A549 (cell line): ENCODE results near the gene ZC3H4. TPM values are rescaled to one million over a fixed set of nuclear protein-coding genes. Genes with fewer than 3 reads are reported as not detected.

Source experiments
- ATAC-seq, 2 experiments: fragments of 200-7000 bp in 1 of 2; fragments of >200 bp in 1 of 2; cut with Nextera tagmentation in 1 of 2; cut with Tn5 transposase in 1 of 2; 3 replicates each; pipeline versions ENCODE4 v1.8.0 to v1.9.1; 2018 to 2020; ENCODE audit warnings: mild to moderate bottlenecking in 1 of 2, moderate library complexity in 1 of 2
- CTCF ChIA-PET: fragments of 300-600 bp; sonication (Branson Sonifier 250); formaldehyde crosslinking; extraction: SDS; loops from one replicate; lab custom pipeline; 2021; ENCODE audit warnings: antibody characterized with exemption, inconsistent platforms; lab: Yijun Ruan, JAX
- POLR2A ChIA-PET: fragments of 350-600 bp; formaldehyde crosslinking; extraction: SDS; loops from one replicate; lab custom pipeline; 2021; ENCODE audit warnings: antibody characterized with exemption, inconsistent platforms; lab: Yijun Ruan, JAX
- DNase-seq, 2 experiments: peaks; one replicate each; pipeline versions ENCODE4 v3.0.0 to v3.0.0-alpha.2; 2011 to 2016; ENCODE audit warnings: low read depth in 1 of 2, low spot score in 1 of 2
- FAIRE-seq: peaks from 2 replicates; lab custom pipeline; 2011; peaks lifted over from hg19 to GRCh38; lab: Jason Lieb, UNC
- H3K27ac ChIP-seq, 2 experiments: fragments of >200 bp; sonication (Bioruptor Twin); formaldehyde crosslinking; 3 replicates each; pipeline ENCODE4 v1.5.1; 2016 to 2017
- H3K4me1 ChIP-seq: fragments of >200 bp; sonication (Bioruptor Twin); formaldehyde crosslinking; 3 replicates; pipeline ENCODE4 v1.6.1; 2016
- H3K4me2 ChIP-seq: fragments of >200 bp; sonication (Bioruptor Twin); formaldehyde crosslinking; 3 replicates; pipeline ENCODE4 v1.6.1; 2016
- H3K4me3 ChIP-seq: fragments of >200 bp; sonication (Bioruptor Twin); formaldehyde crosslinking; 3 replicates; pipeline ENCODE4 v1.5.1; 2016
- H3K9me3 ChIP-seq: fragments of >200 bp; sonication (Bioruptor Twin); formaldehyde crosslinking; 3 replicates; pipeline ENCODE4 v1.6.1; 2016
- ATOH8 ChIP-seq: fragments of 250-450 bp; sonication (Bioruptor Pico); IDR thresholded peaks from 2 replicates; pipeline ENCODE4 v1.5.0; 2020; ENCODE audit warnings: low read depth, mild to moderate bottlenecking, moderate library complexity
- CBX2 ChIP-seq: fragments of 200-600 bp; sonication (generic); IDR thresholded peaks from 2 replicates; pipeline ENCODE4 v1.6.1; 2016; ENCODE audit warnings: low read depth, mild to moderate bottlenecking, borderline replicate concordance
- CEBPB ChIP-seq, 2 experiments: fragments of >200 bp in 1 of 2; sonication (Bioruptor Twin) in 1 of 2; formaldehyde crosslinking in 1 of 2; IDR thresholded peaks; 2 replicates each; pipeline ENCODE4 v1.6.1; 2012 to 2016
- CHD2 ChIP-seq: fragments of 150-350 bp; IDR thresholded peaks from 2 replicates; pipeline ENCODE4 v1.6.1; 2014; ENCODE audit warnings: low read length; ENCODE audit not compliant: partially characterized antibody
- ELK1 ChIP-seq: fragments of 150-350 bp; IDR thresholded peaks from 2 replicates; pipeline ENCODE4 v1.6.1; 2014; ENCODE audit warnings: low read depth, mild to moderate bottlenecking, low read length
- FOSB ChIP-seq: fragments of 250-450 bp; sonication (Bioruptor Pico); IDR thresholded peaks from 2 replicates; pipeline ENCODE4 v1.5.0; 2020; ENCODE audit warnings: mild to moderate bottlenecking, moderate library complexity
- GATA3 ChIP-seq: IDR thresholded peaks from 2 replicates; pipeline ENCODE4 v1.6.1; 2012; ENCODE audit warnings: borderline replicate concordance
- HES2 ChIP-seq: fragments of >200 bp; sonication (Bioruptor Twin); formaldehyde crosslinking; IDR thresholded peaks from 2 replicates; pipeline ENCODE4 v1.6.1; 2016
- HOXA7 ChIP-seq: fragments of 250-450 bp; sonication (Bioruptor Pico); IDR thresholded peaks from 2 replicates; pipeline ENCODE4 v1.5.0; 2020; ENCODE audit warnings: mild to moderate bottlenecking, moderate library complexity
- JUN ChIP-seq, 2 experiments: fragments of >200 bp; sonication (Bioruptor Twin); formaldehyde crosslinking; IDR thresholded peaks; 2 replicates in 1 of 2; 3 replicates in 1 of 2; pipeline ENCODE4 v1.6.1; 2016 to 2017
- JUNB ChIP-seq: fragments of >200 bp; sonication (Bioruptor Twin); formaldehyde crosslinking; IDR thresholded peaks from 2 replicates; pipeline ENCODE4 v1.6.1; 2016
- KDM1A ChIP-seq: fragments of 200-600 bp; sonication (generic); IDR thresholded peaks from 2 replicates; pipeline ENCODE4 v1.6.1; 2016; ENCODE audit warnings: low read depth, mild to moderate bottlenecking
- KDM5A ChIP-seq: fragments of 200-600 bp; sonication (generic); IDR thresholded peaks from 2 replicates; pipeline ENCODE4 v1.6.1; 2016; ENCODE audit warnings: antibody characterized with exemption, mild to moderate bottlenecking
- MAZ ChIP-seq: fragments of 150-350 bp; IDR thresholded peaks from 2 replicates; pipeline ENCODE4 v1.6.1; 2014; ENCODE audit warnings: antibody characterized with exemption, low read depth, low read length, borderline replicate concordance
- MYC ChIP-seq: IDR thresholded peaks from 2 replicates; pipeline ENCODE4 v1.6.1; 2012; ENCODE audit warnings: mild to moderate bottlenecking, inconsistent platforms, low read length, improper control_type of control experiment, borderline replicate concordance
- PBX3 ChIP-seq: IDR thresholded peaks from 2 replicates; pipeline ENCODE4 v1.6.1; 2012
- RAD21 ChIP-seq, 2 experiments: fragments of >200 bp in 1 of 2; sonication (Bioruptor Twin) in 1 of 2; formaldehyde crosslinking in 1 of 2; IDR thresholded peaks in 1 of 2; conservative IDR thresholded peaks in 1 of 2; 2 replicates in 1 of 2; 3 replicates in 1 of 2; pipeline ENCODE4 v1.6.1; 2012 to 2018; ENCODE audit warnings: inconsistent platforms in 1 of 2
- REST ChIP-seq: fragments of 200-600 bp; sonication (generic); IDR thresholded peaks from 2 replicates; pipeline ENCODE4 v1.6.1; 2016; ENCODE audit warnings: antibody characterized with exemption, mild to moderate bottlenecking, moderate library complexity
- SMC3 ChIP-seq: fragments of >200 bp; sonication (Bioruptor Twin); formaldehyde crosslinking; IDR thresholded peaks from 3 replicates; pipeline ENCODE4 v1.6.1; 2018; ENCODE audit warnings: inconsistent platforms
- TFCP2L1 ChIP-seq: fragments of 250-450 bp; sonication (Bioruptor Pico); IDR thresholded peaks from 2 replicates; pipeline ENCODE4 v1.5.0; 2021; ENCODE audit warnings: mild to moderate bottlenecking
- TP53 ChIP-seq: fragments of 250-450 bp; sonication (Bioruptor Pico); IDR thresholded peaks from 2 replicates; pipeline ENCODE4 v1.5.0; 2021; ENCODE audit warnings: mild to moderate bottlenecking, moderate library complexity
- ZC3H11A ChIP-seq: fragments of 450-650 bp; IDR thresholded peaks from 2 replicates; pipeline ENCODE4 v1.6.1; 2014; ENCODE audit warnings: antibody characterized with exemption, mild to moderate bottlenecking
- ZNF302 ChIP-seq: fragments of 250-450 bp; sonication (Bioruptor Pico); IDR thresholded peaks from 2 replicates; pipeline ENCODE4 v1.9.0; 2021; ENCODE audit warnings: inconsistent platforms, mild to moderate bottlenecking, moderate library complexity
- ZSCAN20 ChIP-seq: fragments of 250-450 bp; sonication (Bioruptor Pico); IDR thresholded peaks from 2 replicates; pipeline ENCODE4 v1.8.0; 2022; ENCODE audit warnings: mild to moderate bottlenecking, moderate library complexity
- WGBS: methylation state at CpG from one replicate; pipeline ENCODE4 v1.1.6; 2017; ENCODE audit errors: missing lambda C conversion rate; 5-methylcytosine and 5-hydroxymethylcytosine counted together
- polyA plus RNA-seq, 4 experiments: library from polyadenylated mRNA; depleted of rRNA in 3 of 4; stranded (reverse); fragments of >200 nt; fragmentation: RNase III in 1 of 4; extraction: RNeasy Plus Mini Kit Qiagen cat#74134 plus additional on column Dnase treatment in 1 of 4; gene quantifications; 2 replicates in 3 of 4; 3 replicates in 1 of 4; pipeline ENCODE4 v1.2.3, GENCODE V29; 2011 to 2017

ZC3H4 gene
- polyA plus RNA-seq, 2 of the 4 experiments (the other 2 are of a cell fraction), result 7.7 to 33.4 TPM

- ATAC-seq (no peak), FAIRE-seq (no peak), DNase-seq (no peak)
- Histone ChIP-seq H3K4me1 (peaks cover 18% of the 10 kb centered on the region), H3K9me3 (no peaks in the 10 kb centered on the region), H3K27ac (peak overlapping the region; percentile 99), H3K4me3 (peak overlapping the region; percentile 98), H3K4me2 (peak overlapping the region; percentile 72)
- TF ChIP-seq JUNB, result no peak
- TF ChIP-seq MYC, result no peak
- 0 out of 2 replicates have a peak, but pooled peaks have one; percentile 1 for TF ChIP-seq FOSB (CRISPR knock-in tag)
- WGBS, result 67% methylated on average over 26 of the region's 26 CpGs
- ChIA-PET POLR2A (interaction anchor here (0.9 to 2.3 kb wide), 22 partner anchors 9 to 400 kb away, joined by 3 to 23 read pairs (median 10); partner anchors contain the start of genes ARHGAP35, CCDC9, DHX34 and NPAS1), CTCF (interaction anchor here (0.7 to 5.0 kb wide), 17 partner anchors 9 to 314 kb away, joined by 3 to 39 read pairs (median 4); partner anchors contain the start of gene SAE1)
Observed at GRCh38 chr19:47113850-47114651, 475 bp upstream of the ZC3H4 start.

- peak overlapping the region; percentile 98 for H3K4me3 ChIP-seq
- H3K4me2 ChIP-seq, result peak overlapping the region; percentile 72
- ChIA-PET POLR2A (interaction anchor here (0.7 to 2.3 kb wide), 18 partner anchors 8 to 324 kb away, joined by 4 to 23 read pairs (median 10); partner anchors contain the start of genes CCDC9, SAE1, SLC1A5 and TMEM160), CTCF (interaction anchor here (0.7 to 5.0 kb wide), 13 partner anchors 8 to 99 kb away, joined by 3 to 39 read pairs (median 4); no protein-coding TSS in a partner anchor)
- under 1% methylated on average over 35 of the region's 85 CpGs for WGBS
- DNase-seq (peak; percentile 69 to 89), ATAC-seq (peak; percentile 38 to 65), FAIRE-seq (no peak)
- H3K4me1 ChIP-seq, result peaks cover 35% of the 10 kb centered on the region
- H3K27ac ChIP-seq, result peak overlapping the region; percentile 99
- H3K9me3 ChIP-seq, result no peaks in the 10 kb centered on the region
- peak; percentile 90 for TF ChIP-seq TFCP2L1 (CRISPR knock-in tag)
- no peak for TF ChIP-seq KDM1A
- no peak for TF ChIP-seq REST
- TF ChIP-seq ELK1, result no peak
- TF ChIP-seq HOXA7 (CRISPR knock-in tag), result peak; percentile 91
- TF ChIP-seq PBX3, result 0 out of 2 replicates have a peak, but pooled peaks have one; percentile 7
- TF ChIP-seq RAD21 (conservative IDR thresholded peaks at IDR 0.05 in 1 of 2, IDR thresholded peaks at IDR 0.05 in 1 of 2), result no peak
- peak; percentile 79; the same call in 1 of the 2 replicates for TF ChIP-seq ATOH8 (CRISPR knock-in tag)
- no peak for TF ChIP-seq ZC3H11A
- TF ChIP-seq ZNF302 (CRISPR knock-in tag), result no peak
- TF ChIP-seq CEBPB (IDR thresholded peaks at IDR 0.05), result no peak
- TF ChIP-seq GATA3, result peak; percentile 25; the same call in 1 of the 2 replicates
- no peak for TF ChIP-seq KDM5A
- no peak for TF ChIP-seq CHD2
- no peak for TF ChIP-seq HES2
- no peak for TF ChIP-seq ZSCAN20 (CRISPR knock-in tag)
- no peak for TF ChIP-seq SMC3
- peak in 1 of 2 experiments; percentile 96; a peak in 3 of 5 replicates for TF ChIP-seq JUN (IDR thresholded peaks at IDR 0.05)
- no peak for TF ChIP-seq MAZ
- no peak for TF ChIP-seq CBX2
- TF ChIP-seq TP53 (CRISPR knock-in tag), result peak; percentile 96
Observed at GRCh38 chr19:47112166-47112996, 1.2 kb downstream of the ZC3H4 start.
